Ovary (tissue), 3 donors: ENCODE measurements around the gene CD34.

Source experiments
- EP300 ChIP-seq: sonication (generic); formaldehyde crosslinking; IDR thresholded peaks from one replicate; pipeline ENCODE4 v1.6.1; 2017; ENCODE audit warnings: antibody characterized with exemption
- POLR2A ChIP-seq: fragments of 450-650 bp; IDR thresholded peaks from one replicate; pipeline ENCODE4 v1.6.1; 2017; ENCODE audit warnings: antibody characterized with exemption, mild to moderate bottlenecking, moderate library complexity
- TF ChIP-seq, protein P1 (sequence below), 3 donors: fragments of 450-650 bp in 2 of 3; fragments of 200-600 bp in 1 of 3; IDR thresholded peaks; one replicate each; pipeline versions ENCODE4 v1.5.1 to v1.8.0; 2016 to 2022; ENCODE audit warnings: antibody characterized with exemption in 3 of 3, mild to moderate bottlenecking in 1 of 3
- donor health status: DM: no; HTN: no; CAD: no.

DNA sequence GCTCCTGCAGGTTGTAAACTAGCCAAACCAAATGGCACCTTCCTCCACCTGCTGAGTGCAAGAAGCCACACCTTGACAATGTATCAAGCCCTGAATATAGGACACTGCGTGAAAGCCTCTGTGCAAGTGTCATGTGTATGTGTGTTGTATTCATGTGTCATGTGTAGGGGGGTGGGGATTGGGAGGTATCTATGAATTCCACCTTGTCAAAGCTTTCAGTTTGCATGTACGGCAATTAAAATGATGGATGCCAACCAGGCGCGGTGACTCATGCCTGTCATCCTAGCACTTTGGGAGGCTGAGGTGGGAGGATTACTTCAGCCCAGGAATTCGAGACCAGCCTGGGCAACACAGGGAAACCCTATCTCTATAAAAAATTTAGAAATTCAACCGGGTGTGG is 19.8 kb downstream of the CD34 start:
- TF ChIP-seq, protein P1, sequence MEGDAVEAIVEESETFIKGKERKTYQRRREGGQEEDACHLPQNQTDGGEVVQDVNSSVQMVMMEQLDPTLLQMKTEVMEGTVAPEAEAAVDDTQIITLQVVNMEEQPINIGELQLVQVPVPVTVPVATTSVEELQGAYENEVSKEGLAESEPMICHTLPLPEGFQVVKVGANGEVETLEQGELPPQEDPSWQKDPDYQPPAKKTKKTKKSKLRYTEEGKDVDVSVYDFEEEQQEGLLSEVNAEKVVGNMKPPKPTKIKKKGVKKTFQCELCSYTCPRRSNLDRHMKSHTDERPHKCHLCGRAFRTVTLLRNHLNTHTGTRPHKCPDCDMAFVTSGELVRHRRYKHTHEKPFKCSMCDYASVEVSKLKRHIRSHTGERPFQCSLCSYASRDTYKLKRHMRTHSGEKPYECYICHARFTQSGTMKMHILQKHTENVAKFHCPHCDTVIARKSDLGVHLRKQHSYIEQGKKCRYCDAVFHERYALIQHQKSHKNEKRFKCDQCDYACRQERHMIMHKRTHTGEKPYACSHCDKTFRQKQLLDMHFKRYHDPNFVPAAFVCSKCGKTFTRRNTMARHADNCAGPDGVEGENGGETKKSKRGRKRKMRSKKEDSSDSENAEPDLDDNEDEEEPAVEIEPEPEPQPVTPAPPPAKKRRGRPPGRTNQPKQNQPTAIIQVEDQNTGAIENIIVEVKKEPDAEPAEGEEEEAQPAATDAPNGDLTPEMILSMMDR (IDR thresholded peaks at IDR 0.05): no peak
- TF ChIP-seq POLR2A (no peak), EP300 (no peak)
